ENCODE results near the gene CHKA. TPM values are rescaled to one million over a fixed set of nuclear protein-coding genes. Genes with fewer than 3 reads are reported as not detected.

Gene CHKA
- total and polyA plus RNA-seq, 4 donors, result 17.6 to 73.4 (median 49.0) TPM

GRCh38 chr11:68004551-68005335, 116.4 kb downstream of the CHKA start:
- Histone ChIP-seq H3K4me3 (no peak overlapping the region), H3K4me1 (ENCODE audit: control insufficient read depth in 5 of 5, insufficient read depth in 5 of 5, low read length in 5 of 5) (peaks cover 0 to 9% (median 5%) of the 10 kb centered on the region in 5 donors), H3K27ac (ENCODE audit: low read depth in 1 of 2, low read length in 1 of 2) (peak overlapping the region in 1 of 2 donors; percentile 6), H3K9me3 (ENCODE audit: control insufficient read depth in 4 of 4, insufficient read depth in 3 of 4, low read length in 3 of 4) (peaks cover 0 to 2% (median 0%) of the 10 kb centered on the region in 4 donors), H3K36me3 (ENCODE audit: control insufficient read depth in 4 of 4, insufficient read depth in 4 of 4, low read length in 4 of 4) (no peaks in the 10 kb centered on the region), H3K27me3 (ENCODE audit: control insufficient read depth in 3 of 3, insufficient read depth in 3 of 3, low read length in 2 of 3) (no peaks in the 10 kb centered on the region), H3K9ac (ENCODE audit: insufficient read depth in 1 of 2, low read length in 2 of 2) (no peak overlapping the region)
- WGBS, 2 donors, result 73 to 79% methylated on average over 14 of the region's 14 CpGs
- no peak for ATAC-seq (ENCODE audit: insufficient read depth, low FRiP score)
- no peak for DNase-seq
- no peak for TF ChIP-seq CTCF (IDR thresholded peaks at IDR 0.05; ENCODE audit: control extremely low read depth, extremely low read depth)

GRCh38 chr11:68003846-68004550, 117.2 kb downstream of the CHKA start, which contains the start of gene UNC93B1:
Gene UNC93B1 (minus strand): TSS chr11:68004097. CDS start chr11:68004043, 54 bp downstream.
- DNase-seq (peak; percentile 77 to 86 (median 85)), ATAC-seq (ENCODE audit: insufficient read depth, low FRiP score) (peak; percentile 90)
- Histone ChIP-seq H3K4me3 (peak within 1 kb of the TSS; percentile 69), H3K36me3 (ENCODE audit: control insufficient read depth in 4 of 4, insufficient read depth in 4 of 4, low read length in 4 of 4) (no peaks in the 10 kb centered on the region), H3K4me1 (ENCODE audit: control insufficient read depth in 5 of 5, insufficient read depth in 5 of 5, low read length in 5 of 5) (peaks cover 0 to 9% (median 0%) of the 10 kb centered on the region in 5 donors), H3K27me3 (ENCODE audit: control insufficient read depth in 3 of 3, insufficient read depth in 3 of 3, low read length in 2 of 3) (no peaks in the 10 kb centered on the region), H3K9me3 (ENCODE audit: control insufficient read depth in 4 of 4, insufficient read depth in 3 of 4, low read length in 3 of 4) (peaks cover 0 to 2% (median 0%) of the 10 kb centered on the region in 4 donors), H3K27ac (ENCODE audit: low read depth in 1 of 2, low read length in 1 of 2) (peak within 1 kb of the TSS in 1 of 2 donors; percentile 80), H3K9ac (ENCODE audit: insufficient read depth in 1 of 2, low read length in 2 of 2) (no peak within 1 kb of the TSS)
- TF ChIP-seq CTCF (IDR thresholded peaks at IDR 0.05; ENCODE audit: control extremely low read depth, extremely low read depth), result no peak
- 3 to 4% methylated on average over 38 to 64 of the region's 64 CpGs for WGBS, 2 donors

- H3K27ac ChIP-seq (ENCODE audit: low read depth in 1 of 2, low read length in 1 of 2), result peak overlapping the region in 1 of 2 donors; percentile 80
- no peaks in the 10 kb centered on the region for H3K36me3 ChIP-seq (ENCODE audit: control insufficient read depth in 4 of 4, insufficient read depth in 4 of 4, low read length in 4 of 4)
- H3K9me3 ChIP-seq (ENCODE audit: control insufficient read depth in 4 of 4, insufficient read depth in 3 of 4, low read length in 3 of 4), result peaks cover 0 to 2% (median 0%) of the 10 kb centered on the region in 4 donors
- H3K4me1 ChIP-seq (ENCODE audit: control insufficient read depth in 5 of 5, insufficient read depth in 5 of 5, low read length in 5 of 5), result peaks cover 0 to 9% (median 0%) of the 10 kb centered on the region in 5 donors
- WGBS, 2 donors, result 12 to 14% methylated on average over 69 to 86 of the region's 86 CpGs
- peak in 2 of 3 donors; percentile 37 to 47 for DNase-seq
- ATAC-seq (ENCODE audit: insufficient read depth, low FRiP score), result peak; percentile 38
- H3K4me3 ChIP-seq, result peak overlapping the region; percentile 69
- TF ChIP-seq CTCF (IDR thresholded peaks at IDR 0.05; ENCODE audit: control extremely low read depth, extremely low read depth), result no peak
- no peaks in the 10 kb centered on the region for H3K27me3 ChIP-seq (ENCODE audit: control insufficient read depth in 3 of 3, insufficient read depth in 3 of 3, low read length in 2 of 3)
- H3K9ac ChIP-seq (ENCODE audit: insufficient read depth in 1 of 2, low read length in 2 of 2), result no peak overlapping the region
These were observed 118.0 kb downstream of the CHKA start for GRCh38 chr11:68002938-68003845.

Small RNAs within 50 kb of the gene (small RNA-seq; reads per million reads assigned to genes)
- gene MIR6753 (ENCODE audit: low replicate concordance), result not detected

Other genes starting within 250 kb of the CHKA start
- 100 to 1,000 TPM in 1 of 2 donors, 10 to 100 TPM in 1; 44.3 to 124 TPM for gene UNC93B1, start 117.3 kb downstream of the CHKA start, total RNA-seq
- 100 to 1,000 TPM in 1 of 2 donors, 10 to 100 TPM in 1; 71.6 to 104 TPM for gene UNC93B1, start 117.3 kb downstream of the CHKA start, polyA plus RNA-seq
- 100 to 1,000 TPM in 1 of 2 donors, 10 to 100 TPM in 1; 45.6 to 165 TPM for gene ALDH3B1, start 111.1 kb downstream of the CHKA start, total RNA-seq
- 100 to 1,000 TPM in 1 of 2 donors, 10 to 100 TPM in 1; 73.9 to 107 TPM for gene ALDH3B1, start 111.1 kb downstream of the CHKA start, polyA plus RNA-seq
- gene NDUFS8, start 90.7 kb downstream of the CHKA start, total RNA-seq, result 100 to 1,000 TPM in 1 of 2 donors, 10 to 100 TPM in 1; 57.8 to 151 TPM
- gene NDUFS8, start 90.7 kb downstream of the CHKA start, polyA plus RNA-seq, result 100 to 1,000 TPM; 139 to 180 TPM
- gene TCIRG1, start 82.4 kb downstream of the CHKA start, total RNA-seq, result 100 to 1,000 TPM in 1 of 2 donors, 10 to 100 TPM in 1; 70.2 to 322 TPM
- gene TCIRG1, start 82.4 kb downstream of the CHKA start, polyA plus RNA-seq, result 100 to 1,000 TPM; 244 to 438 TPM
- gene KMT5B, start 91.9 kb upstream of the CHKA start, total RNA-seq, result 10 to 100 TPM; 35.7 to 78.2 TPM
- gene KMT5B, start 91.9 kb upstream of the CHKA start, polyA plus RNA-seq, result 10 to 100 TPM; 15.1 to 16.5 TPM
- gene C11orf24, start 150.6 kb upstream of the CHKA start, total RNA-seq, result 10 to 100 TPM in 1 of 2 donors, 1 to 10 TPM in 1; 9.8 to 50.0 TPM
- gene C11orf24, start 150.6 kb upstream of the CHKA start, polyA plus RNA-seq, result 10 to 100 TPM; 25.4 to 33.9 TPM
- gene LRP5, start 191.2 kb upstream of the CHKA start, total RNA-seq, result 10 to 100 TPM; 59.3 to 67.1 TPM
- 10 to 100 TPM; 33.7 to 76.4 TPM for gene LRP5, start 191.2 kb upstream of the CHKA start, polyA plus RNA-seq